GM23338 (cell line): ENCODE results near the gene ZFYVE28.

Experiments used
- CREB1 ChIP-seq: fragments of 250-450 bp; sonication (Bioruptor Pico); IDR thresholded peaks from 2 replicates; pipeline ENCODE4 v1.5.0; 2020; ENCODE audit warnings: low read depth, mild to moderate bottlenecking, moderate library complexity
- CTCF ChIP-seq, 2 experiments: fragments of 200-600 bp in 1 of 2; sonication (generic) in 1 of 2; conservative IDR thresholded peaks; 2 replicates each; pipeline versions ENCODE4 v1.5.1 to v1.6.1; 2016 to 2017; ENCODE audit warnings: antibody characterized with exemption in 2 of 2, low read depth in 2 of 2, mild to moderate bottlenecking in 2 of 2, moderate library complexity in 1 of 2
- EZH2 ChIP-seq: fragments of 200-600 bp; sonication (generic); IDR thresholded peaks from one replicate; pipeline ENCODE4 v1.8.0; 2017; ENCODE audit warnings: antibody characterized with exemption, mild to moderate bottlenecking, low read depth; ENCODE audit not compliant: unreplicated experiment
- EZH2phosphoT487 ChIP-seq: fragments of 200-600 bp; sonication (generic); IDR thresholded peaks from one replicate; pipeline ENCODE4 v1.8.1; 2018; ENCODE audit warnings: antibody characterized with exemption; ENCODE audit not compliant: unreplicated experiment
- JUNB ChIP-seq: IDR thresholded peaks from one replicate; pipeline ENCODE4 v1.6.1; 2016; ENCODE audit warnings: antibody characterized with exemption; ENCODE audit not compliant: unreplicated experiment
- NANOG ChIP-seq: IDR thresholded peaks from 2 replicates; pipeline ENCODE4 v1.6.1; 2016; ENCODE audit warnings: antibody characterized with exemption, borderline replicate concordance
- POLR2AphosphoS5 ChIP-seq: IDR thresholded peaks from 2 replicates; pipeline ENCODE4 v1.6.1; 2016; ENCODE audit warnings: antibody characterized with exemption, low read depth
- REST ChIP-seq: IDR thresholded peaks from one replicate; pipeline ENCODE4 v1.6.1; 2018; ENCODE audit warnings: antibody characterized with exemption; ENCODE audit not compliant: unreplicated experiment
- STAT1 ChIP-seq: IDR thresholded peaks from one replicate; pipeline ENCODE4 v1.6.1; 2016; ENCODE audit warnings: antibody characterized with exemption; ENCODE audit not compliant: unreplicated experiment
- ZNF331 ChIP-seq: fragments of 250-450 bp; sonication (Bioruptor Pico); IDR thresholded peaks from 2 replicates; pipeline ENCODE4 v1.5.0; 2020; ENCODE audit warnings: low read depth, mild to moderate bottlenecking, moderate library complexity

- TF ChIP-seq CTCF (conservative IDR thresholded peaks at IDR 0.05; ENCODE audit: low read depth in 2 of 2) (no peak), POLR2AphosphoS5 (no peak), REST (no peak), EZH2 (no peak), CREB1 (CRISPR knock-in tag) (no peak), EZH2phosphoT487 (no peak), NANOG (no peak), JUNB (no peak), ZNF331 (CRISPR knock-in tag) (no peak), STAT1 (no peak)
Measured at GRCh38 chr4:2258091-2259035, 160.1 kb downstream of the ZFYVE28 start.
